ENCODE data around the gene PSENEN. TPM values are rescaled to one million over a fixed set of nuclear protein-coding genes. Genes with fewer than 3 reads are reported as not detected.

Gene PSENEN
- total and polyA plus RNA-seq, 9 of the 15 experiments (the other 6 are each of a cell fraction or from before 2014, with no cell fraction given) = 34.5 to 299 (median 61.1) TPM

DNA sequence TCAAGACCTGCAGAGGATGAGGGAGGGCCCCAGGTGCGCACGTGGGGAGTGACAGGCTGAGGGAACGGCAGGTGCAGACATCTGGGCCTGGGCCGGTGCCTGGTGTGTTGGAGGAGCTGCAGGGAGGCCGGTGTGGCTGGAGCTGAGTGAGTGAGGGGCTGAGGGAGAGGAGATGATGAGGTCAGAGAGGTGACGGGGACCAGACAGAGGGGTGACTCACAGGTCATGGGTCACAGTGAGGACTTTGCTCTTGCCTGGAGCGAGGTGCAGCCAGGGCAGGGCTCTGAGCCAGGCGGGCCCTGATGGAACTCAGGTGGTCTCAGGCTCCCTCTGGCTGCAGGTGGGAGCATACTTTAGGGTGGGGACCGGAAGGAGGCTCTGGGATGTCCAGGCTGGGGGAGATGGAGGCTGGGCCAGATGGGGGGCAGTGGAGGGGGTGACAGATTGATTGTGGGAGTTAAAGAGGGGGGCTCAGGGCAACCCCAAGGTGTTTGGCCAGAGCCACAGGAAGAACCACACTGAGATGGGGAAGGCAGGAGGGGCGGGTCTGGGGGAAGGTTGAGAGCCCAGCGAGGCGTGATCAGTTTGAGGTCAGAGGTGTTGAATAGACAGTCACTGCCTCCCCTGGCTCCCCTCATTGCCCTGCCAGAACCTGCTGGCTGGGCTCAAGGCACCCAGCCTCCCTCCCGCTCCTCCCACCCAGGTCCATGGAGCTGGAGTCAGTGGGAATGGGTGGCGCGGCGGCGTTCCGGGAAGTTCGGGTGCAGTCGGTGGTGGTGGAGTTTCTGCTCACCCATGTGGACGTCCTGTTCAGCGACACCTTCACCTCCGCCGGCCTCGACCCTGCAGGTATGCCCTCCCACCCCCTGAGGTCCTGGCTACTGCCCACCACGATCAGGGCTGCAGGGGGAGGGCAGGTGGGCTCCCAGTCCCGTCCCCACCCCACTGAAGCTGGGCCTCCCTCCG is 38.3 kb downstream of the PSENEN start (continued):
- TF ChIP-seq, protein P1, sequence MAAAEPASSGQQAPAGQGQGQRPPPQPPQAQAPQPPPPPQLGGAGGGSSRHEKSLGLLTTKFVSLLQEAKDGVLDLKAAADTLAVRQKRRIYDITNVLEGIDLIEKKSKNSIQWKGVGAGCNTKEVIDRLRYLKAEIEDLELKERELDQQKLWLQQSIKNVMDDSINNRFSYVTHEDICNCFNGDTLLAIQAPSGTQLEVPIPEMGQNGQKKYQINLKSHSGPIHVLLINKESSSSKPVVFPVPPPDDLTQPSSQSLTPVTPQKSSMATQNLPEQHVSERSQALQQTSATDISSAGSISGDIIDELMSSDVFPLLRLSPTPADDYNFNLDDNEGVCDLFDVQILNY (CRISPR knock-in tag; IDR thresholded peaks at IDR 0.05) = no peak
- TF ChIP-seq ZNF561 (CRISPR knock-in tag; conservative IDR thresholded peaks at IDR 0.05) (no peak), POLR2B (IDR thresholded peaks at IDR 0.05; ENCODE audit: low read depth, partially characterized antibody) (no peak), ZNF830 (CRISPR knock-in tag; IDR thresholded peaks at IDR 0.05) (no peak), HOXB6 (CRISPR knock-in tag; IDR thresholded peaks at IDR 0.05; ENCODE audit: borderline replicate concordance) (no peak)
- TF ChIP-seq, protein P2, sequence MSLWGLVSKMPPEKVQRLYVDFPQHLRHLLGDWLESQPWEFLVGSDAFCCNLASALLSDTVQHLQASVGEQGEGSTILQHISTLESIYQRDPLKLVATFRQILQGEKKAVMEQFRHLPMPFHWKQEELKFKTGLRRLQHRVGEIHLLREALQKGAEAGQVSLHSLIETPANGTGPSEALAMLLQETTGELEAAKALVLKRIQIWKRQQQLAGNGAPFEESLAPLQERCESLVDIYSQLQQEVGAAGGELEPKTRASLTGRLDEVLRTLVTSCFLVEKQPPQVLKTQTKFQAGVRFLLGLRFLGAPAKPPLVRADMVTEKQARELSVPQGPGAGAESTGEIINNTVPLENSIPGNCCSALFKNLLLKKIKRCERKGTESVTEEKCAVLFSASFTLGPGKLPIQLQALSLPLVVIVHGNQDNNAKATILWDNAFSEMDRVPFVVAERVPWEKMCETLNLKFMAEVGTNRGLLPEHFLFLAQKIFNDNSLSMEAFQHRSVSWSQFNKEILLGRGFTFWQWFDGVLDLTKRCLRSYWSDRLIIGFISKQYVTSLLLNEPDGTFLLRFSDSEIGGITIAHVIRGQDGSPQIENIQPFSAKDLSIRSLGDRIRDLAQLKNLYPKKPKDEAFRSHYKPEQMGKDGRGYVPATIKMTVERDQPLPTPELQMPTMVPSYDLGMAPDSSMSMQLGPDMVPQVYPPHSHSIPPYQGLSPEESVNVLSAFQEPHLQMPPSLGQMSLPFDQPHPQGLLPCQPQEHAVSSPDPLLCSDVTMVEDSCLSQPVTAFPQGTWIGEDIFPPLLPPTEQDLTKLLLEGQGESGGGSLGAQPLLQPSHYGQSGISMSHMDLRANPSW (CRISPR knock-in tag; IDR thresholded peaks at IDR 0.05) = no peak
